SK-N-SH treated with all-trans-retinoic acid at 6 μM for 48 hours (cell line): Measurements from ENCODE around the gene DYRK3.

Experiments
- ARNTL ChIP-seq: fragments of 450-650 bp; formaldehyde crosslinking; IDR thresholded peaks from 2 replicates; pipeline ENCODE4 v1.5.0; 2020; ENCODE audit warnings: low read depth, mild to moderate bottlenecking, moderate library complexity, borderline replicate concordance
- BACH2 ChIP-seq: fragments of 250-450 bp; sonication (Bioruptor Pico); IDR thresholded peaks from 2 replicates; pipeline ENCODE4 v1.9.0; 2021; ENCODE audit warnings: mild to moderate bottlenecking, borderline replicate concordance
- CSDC2 ChIP-seq: fragments of 250-450 bp; sonication (Bioruptor Pico); IDR thresholded peaks from 2 replicates; pipeline ENCODE4 v1.5.0; 2020; ENCODE audit warnings: mild to moderate bottlenecking, moderate library complexity
- ESRRG ChIP-seq: fragments of 250-450 bp; sonication (Bioruptor Pico); IDR thresholded peaks from 2 replicates; pipeline ENCODE4 v1.6.1; 2021; ENCODE audit warnings: mild to moderate bottlenecking
- GLIS3 ChIP-seq: fragments of 250-450 bp; sonication (Bioruptor Pico); IDR thresholded peaks from 2 replicates; pipeline ENCODE4 v1.5.0; 2020; ENCODE audit warnings: mild to moderate bottlenecking, moderate library complexity
- ISL1 ChIP-seq: fragments of 250-450 bp; sonication (Bioruptor Pico); IDR thresholded peaks from 2 replicates; pipeline ENCODE4 v2.1.2; 2022; ENCODE audit warnings: mild to moderate bottlenecking, moderate library complexity
- PATZ1 ChIP-seq: fragments of 250-450 bp; sonication (Bioruptor Pico); IDR thresholded peaks from 2 replicates; pipeline ENCODE4 v1.8.0; 2020; ENCODE audit warnings: mild to moderate bottlenecking, moderate library complexity, borderline replicate concordance
- PPARA ChIP-seq: fragments of 250-450 bp; sonication (Bioruptor Pico); IDR thresholded peaks from 2 replicates; pipeline ENCODE4 v1.5.0; 2020; ENCODE audit warnings: mild to moderate bottlenecking, borderline replicate concordance
- RARB ChIP-seq: fragments of 250-450 bp; sonication (Bioruptor Pico); IDR thresholded peaks from 2 replicates; pipeline ENCODE4 v1.8.0; 2021; ENCODE audit warnings: mild to moderate bottlenecking, moderate library complexity
- TSHZ2 ChIP-seq: fragments of 250-450 bp; sonication (Bioruptor Pico); IDR thresholded peaks from 2 replicates; pipeline ENCODE4 v1.5.0; 2020; ENCODE audit warnings: mild to moderate bottlenecking, moderate library complexity
- ZFP3 ChIP-seq: fragments of 250-450 bp; sonication (Bioruptor Pico); IDR thresholded peaks from 2 replicates; pipeline ENCODE4 v1.5.0; 2020; ENCODE audit warnings: mild to moderate bottlenecking, moderate library complexity
- ZFP30 ChIP-seq: fragments of 450-650 bp; formaldehyde crosslinking; IDR thresholded peaks from 2 replicates; pipeline ENCODE4 v1.5.0; 2022; ENCODE audit warnings: mild to moderate bottlenecking, moderate library complexity
- ZNF70 ChIP-seq: fragments of 450-650 bp; formaldehyde crosslinking; IDR thresholded peaks from 2 replicates; pipeline ENCODE4 v1.5.0; 2020; ENCODE audit warnings: mild to moderate bottlenecking, moderate library complexity

GRCh38 chr1:206666031-206666561 is 30.8 kb downstream of the DYRK3 start:
- TF ChIP-seq BACH2 (no peak), ESRRG (CRISPR knock-in tag) (no peak), RARB (CRISPR knock-in tag) (no peak), ZFP3 (CRISPR knock-in tag) (no peak), GLIS3 (CRISPR knock-in tag) (no peak), CSDC2 (CRISPR knock-in tag) (no peak), ISL1 (no peak), PPARA (CRISPR knock-in tag) (no peak), ZFP30 (no peak), TSHZ2 (CRISPR knock-in tag) (no peak), PATZ1 (no peak), ARNTL (CRISPR knock-in tag) (no peak), ZNF70 (CRISPR knock-in tag) (no peak)
